Peyer's patch (tissue), 4 donors: ENCODE measurements around the gene NR4A1. TPM values are rescaled to one million over a fixed set of nuclear protein-coding genes. Genes with fewer than 3 reads are reported as not detected.

Source experiments
- DNase-seq, 3 donors: peaks; one replicate each; pipeline ENCODE4 v3.0.0-alpha.2; 2017 to 2019
- H3K27ac ChIP-seq, 4 donors: fragments of 200-600 bp; sonication (generic); one replicate each; pipeline ENCODE4 v1.5.1; 2016 to 2019
- H3K27me3 ChIP-seq, 2 donors: fragments of 200-600 bp; sonication (generic); one replicate each; pipeline ENCODE4 v1.5.1; 2019
- H3K36me3 ChIP-seq, 3 donors: fragments of 200-600 bp; sonication (generic); one replicate each; pipeline ENCODE4 v1.5.1; 2016 to 2019
- H3K4me1 ChIP-seq, 4 donors: fragments of 200-600 bp; sonication (generic); one replicate each; pipeline ENCODE4 v1.5.1; 2016 to 2019
- H3K4me3 ChIP-seq, 4 donors: fragments of 200-600 bp; sonication (generic); 1 replicate in 3 of 4; 2 replicates in 1 of 4; pipeline ENCODE4 v1.5.1; 2016 to 2019; ENCODE audit warnings: mild to moderate bottlenecking in 1 of 4
- H3K9me3 ChIP-seq, 4 donors: fragments of 200-600 bp; sonication (generic); one replicate each; pipeline ENCODE4 v1.5.1; 2016 to 2019; ENCODE audit warnings: mild to moderate bottlenecking in 1 of 4
- POLR2A ChIP-seq, 2 donors: fragments of 450-650 bp; IDR thresholded peaks; one replicate each; pipeline ENCODE4 v1.5.1; 2017; ENCODE audit warnings: antibody characterized with exemption in 2 of 2, mild to moderate bottlenecking in 2 of 2, moderate library complexity in 2 of 2
- total RNA-seq, 4 donors: library from RNA; depleted of rRNA; stranded (reverse); fragments of >200 nt; gene quantifications; one replicate each; pipeline ENCODE4 v1.1.0, GENCODE V29; 2016
- TF ChIP-seq, protein P1 (sequence below), 6 experiments: fragments of 450-650 bp in 4 of 6; fragments of 200-600 bp in 2 of 6; sonication (generic) in 1 of 6; IDR thresholded peaks; one replicate each; pipeline ENCODE4 v1.5.1; 2017 to 2019; ENCODE audit warnings: antibody characterized with exemption in 6 of 6, mild to moderate bottlenecking in 3 of 6, moderate library complexity in 1 of 6

NR4A1 gene
- total RNA-seq, 4 donors from 2014 or later, result 3.9 to 265 (median 42.2) TPM

DNA sequence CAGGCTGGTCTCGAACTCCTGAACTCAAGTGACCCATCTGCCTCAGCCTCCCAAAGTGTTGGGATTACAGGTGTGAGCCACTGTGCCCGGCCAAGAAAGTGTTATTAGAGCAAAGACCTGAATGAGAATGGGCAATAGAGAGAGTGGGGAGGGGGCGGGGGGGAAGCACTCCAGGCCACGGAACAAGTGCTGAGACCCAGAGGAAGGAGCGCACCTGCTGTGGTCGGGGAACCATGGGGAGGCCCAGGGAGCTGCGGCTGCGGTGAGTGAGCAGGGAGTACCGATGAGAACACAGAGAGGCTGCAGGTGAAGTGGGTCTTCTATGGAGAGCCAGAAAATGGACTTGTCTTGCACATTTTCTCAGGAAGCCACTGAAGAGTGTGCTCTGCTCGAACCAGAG lies 39.0 kb downstream of the NR4A1 start:
- Histone ChIP-seq H3K27me3 (no peaks in the 10 kb centered on the region), H3K9me3 (no peaks in the 10 kb centered on the region)

DNA sequence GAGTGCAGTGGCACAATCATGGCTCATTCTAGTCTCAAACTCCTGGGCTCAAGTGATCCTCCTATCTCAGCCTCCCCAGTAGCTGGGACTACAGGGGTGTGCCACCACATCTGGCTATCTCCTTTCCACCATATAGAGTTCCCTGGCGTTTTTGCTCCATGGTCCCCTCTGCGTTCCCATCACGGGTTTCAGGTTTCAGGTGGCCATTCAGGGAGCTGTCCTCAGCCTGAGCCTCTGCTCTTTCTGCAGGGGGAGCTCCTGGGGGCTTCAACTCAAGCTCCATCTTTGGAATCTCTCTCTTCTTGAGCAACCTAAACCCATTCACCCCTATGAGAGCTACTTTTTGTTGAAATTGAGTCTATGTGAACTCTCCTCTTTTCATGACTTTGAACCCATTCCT lies 39.8 kb downstream of the NR4A1 start:
- Histone ChIP-seq H3K4me3 (no peak overlapping the region), H3K9me3 (no peaks in the 10 kb centered on the region), H3K27me3 (no peaks in the 10 kb centered on the region), H3K36me3 (no peaks in the 10 kb centered on the region), H3K27ac (no peak overlapping the region), H3K4me1 (peaks cover 0 to 2% (median 0%) of the 10 kb centered on the region in 4 donors)
- TF ChIP-seq POLR2A (IDR thresholded peaks at IDR 0.05), result no peak
- TF ChIP-seq, protein P1, sequence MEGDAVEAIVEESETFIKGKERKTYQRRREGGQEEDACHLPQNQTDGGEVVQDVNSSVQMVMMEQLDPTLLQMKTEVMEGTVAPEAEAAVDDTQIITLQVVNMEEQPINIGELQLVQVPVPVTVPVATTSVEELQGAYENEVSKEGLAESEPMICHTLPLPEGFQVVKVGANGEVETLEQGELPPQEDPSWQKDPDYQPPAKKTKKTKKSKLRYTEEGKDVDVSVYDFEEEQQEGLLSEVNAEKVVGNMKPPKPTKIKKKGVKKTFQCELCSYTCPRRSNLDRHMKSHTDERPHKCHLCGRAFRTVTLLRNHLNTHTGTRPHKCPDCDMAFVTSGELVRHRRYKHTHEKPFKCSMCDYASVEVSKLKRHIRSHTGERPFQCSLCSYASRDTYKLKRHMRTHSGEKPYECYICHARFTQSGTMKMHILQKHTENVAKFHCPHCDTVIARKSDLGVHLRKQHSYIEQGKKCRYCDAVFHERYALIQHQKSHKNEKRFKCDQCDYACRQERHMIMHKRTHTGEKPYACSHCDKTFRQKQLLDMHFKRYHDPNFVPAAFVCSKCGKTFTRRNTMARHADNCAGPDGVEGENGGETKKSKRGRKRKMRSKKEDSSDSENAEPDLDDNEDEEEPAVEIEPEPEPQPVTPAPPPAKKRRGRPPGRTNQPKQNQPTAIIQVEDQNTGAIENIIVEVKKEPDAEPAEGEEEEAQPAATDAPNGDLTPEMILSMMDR (IDR thresholded peaks at IDR 0.05), result no peak
- no peak for DNase-seq

More for the DNA sequence above, 39.0 kb downstream of the NR4A1 start:
- no peak overlapping the region for H3K4me3 ChIP-seq
- no peaks in the 10 kb centered on the region for H3K36me3 ChIP-seq
- H3K4me1 ChIP-seq, result peaks cover 0 to 2% (median 0%) of the 10 kb centered on the region in 4 donors
- no peak for DNase-seq
- TF ChIP-seq, protein P1 (IDR thresholded peaks at IDR 0.05), result no peak
- TF ChIP-seq POLR2A (IDR thresholded peaks at IDR 0.05), result no peak
- no peak overlapping the region for H3K27ac ChIP-seq

- no peak for DNase-seq
- TF ChIP-seq, protein P1 (IDR thresholded peaks at IDR 0.05), result no peak
- TF ChIP-seq POLR2A (IDR thresholded peaks at IDR 0.05), result no peak
- no peaks in the 10 kb centered on the region for H3K27me3 ChIP-seq
Measured at GRCh38 chr12:52091869-52092268, 40.6 kb downstream of the NR4A1 start.

DNA sequence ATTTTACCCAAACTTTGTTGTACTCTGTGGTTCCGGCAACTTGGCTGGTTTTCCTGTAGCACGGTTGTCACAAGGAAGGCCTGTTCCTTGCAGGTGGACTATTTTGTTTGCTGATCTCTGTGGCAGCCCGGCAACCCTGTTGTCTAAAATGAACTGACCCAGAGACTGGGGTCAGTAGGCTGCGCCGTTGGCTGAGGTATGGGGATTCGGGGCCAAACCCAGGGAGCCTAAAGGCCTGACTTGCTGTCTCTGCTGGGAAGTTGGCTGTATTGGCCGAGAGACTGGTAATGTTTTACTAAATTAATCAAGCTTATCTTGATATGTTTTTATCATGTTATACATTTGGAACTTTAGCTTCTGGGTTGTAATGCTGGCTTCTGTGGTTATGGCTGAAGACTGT lies 42.1 kb downstream of the NR4A1 start:
- TF ChIP-seq, protein P1 (IDR thresholded peaks at IDR 0.05), result no peak
- TF ChIP-seq POLR2A (IDR thresholded peaks at IDR 0.05), result no peak
- no peak overlapping the region for H3K27ac ChIP-seq

More at GRCh38 chr12:52091869-52092268, 40.6 kb downstream of the NR4A1 start:
- Histone ChIP-seq H3K4me1 (peaks cover 0 to 2% (median 0%) of the 10 kb centered on the region in 4 donors), H3K4me3 (no peak overlapping the region), H3K27ac (no peak overlapping the region), H3K9me3 (no peaks in the 10 kb centered on the region), H3K36me3 (no peaks in the 10 kb centered on the region)

DNA sequence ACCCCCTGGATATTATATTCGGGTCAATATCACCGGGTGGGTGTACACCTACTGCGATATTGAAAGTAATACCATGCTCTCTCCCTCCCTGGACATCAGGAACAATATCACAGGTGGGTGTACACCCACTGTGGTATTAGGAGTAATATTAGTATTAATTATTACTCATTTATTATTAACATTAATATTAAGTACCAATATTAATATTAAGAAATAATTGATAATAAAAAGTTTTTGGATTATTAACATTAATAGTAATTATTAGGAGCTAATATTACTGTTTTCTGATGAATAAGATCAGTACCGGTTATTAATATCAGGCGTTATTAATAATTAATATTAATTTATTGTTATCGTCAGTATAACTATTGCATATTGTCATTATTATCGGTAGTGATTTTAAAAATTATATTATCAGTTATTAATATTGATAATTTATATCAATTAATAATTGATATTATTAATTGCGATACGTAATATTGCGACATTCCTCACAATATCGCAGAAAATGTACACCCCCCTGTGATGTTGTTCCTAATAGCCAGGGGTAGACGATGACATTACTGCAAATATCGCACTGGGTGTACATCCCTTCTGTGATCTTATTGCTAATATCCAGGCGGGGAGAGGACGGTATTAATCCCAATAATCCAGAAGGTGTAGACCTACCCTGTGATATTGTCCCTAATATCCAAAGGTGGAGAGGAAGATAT lies 45.2 kb downstream of the NR4A1 start:
- Histone ChIP-seq H3K4me1 (no peaks in the 10 kb centered on the region), H3K36me3 (no peaks in the 10 kb centered on the region), H3K27me3 (no peaks in the 10 kb centered on the region), H3K9me3 (no peaks in the 10 kb centered on the region), H3K4me3 (no peak overlapping the region), H3K27ac (no peak overlapping the region)
- TF ChIP-seq, protein P1 (IDR thresholded peaks at IDR 0.05), result no peak
- TF ChIP-seq POLR2A (IDR thresholded peaks at IDR 0.05), result no peak
- no peak for DNase-seq

More for the DNA sequence above, 42.1 kb downstream of the NR4A1 start:
- Histone ChIP-seq H3K36me3 (no peaks in the 10 kb centered on the region), H3K4me3 (no peak overlapping the region), H3K9me3 (no peaks in the 10 kb centered on the region), H3K4me1 (no peaks in the 10 kb centered on the region), H3K27me3 (no peaks in the 10 kb centered on the region)
- DNase-seq, result no peak
